ENCODE measurements around the gene ASF1A. TPM values are rescaled to one million over a fixed set of nuclear protein-coding genes. Genes with fewer than 3 reads are reported as not detected.

Gene ASF1A
- total RNA-seq, 1 donor from 2014 or later = 24.9 TPM

GRCh38 chr6:118935331-118935668 is 41.3 kb downstream of the ASF1A start:
- H3K27ac Mint-ChIP-seq (ENCODE audit: unreplicated experiment) = peak overlapping the region; percentile 81
- H3K4me3 Mint-ChIP-seq (ENCODE audit: unreplicated experiment) = peak overlapping the region; percentile 93
- H3K27me3 Mint-ChIP-seq (ENCODE audit: unreplicated experiment) = no peaks in the 10 kb centered on the region
- no peak for DNase-seq (ENCODE audit: extremely low spot score, unreplicated experiment)
- H3K4me1 Mint-ChIP-seq (ENCODE audit: unreplicated experiment) = peaks cover 21% of the 10 kb centered on the region
- peaks cover 11% of the 10 kb centered on the region for H3K36me3 Mint-ChIP-seq (ENCODE audit: unreplicated experiment)
- no peak for TF ChIP-seq CTCF (IDR thresholded peaks at IDR 0.05)
- no peaks in the 10 kb centered on the region for H3K9me3 Mint-ChIP-seq (ENCODE audit: unreplicated experiment)

DNA sequence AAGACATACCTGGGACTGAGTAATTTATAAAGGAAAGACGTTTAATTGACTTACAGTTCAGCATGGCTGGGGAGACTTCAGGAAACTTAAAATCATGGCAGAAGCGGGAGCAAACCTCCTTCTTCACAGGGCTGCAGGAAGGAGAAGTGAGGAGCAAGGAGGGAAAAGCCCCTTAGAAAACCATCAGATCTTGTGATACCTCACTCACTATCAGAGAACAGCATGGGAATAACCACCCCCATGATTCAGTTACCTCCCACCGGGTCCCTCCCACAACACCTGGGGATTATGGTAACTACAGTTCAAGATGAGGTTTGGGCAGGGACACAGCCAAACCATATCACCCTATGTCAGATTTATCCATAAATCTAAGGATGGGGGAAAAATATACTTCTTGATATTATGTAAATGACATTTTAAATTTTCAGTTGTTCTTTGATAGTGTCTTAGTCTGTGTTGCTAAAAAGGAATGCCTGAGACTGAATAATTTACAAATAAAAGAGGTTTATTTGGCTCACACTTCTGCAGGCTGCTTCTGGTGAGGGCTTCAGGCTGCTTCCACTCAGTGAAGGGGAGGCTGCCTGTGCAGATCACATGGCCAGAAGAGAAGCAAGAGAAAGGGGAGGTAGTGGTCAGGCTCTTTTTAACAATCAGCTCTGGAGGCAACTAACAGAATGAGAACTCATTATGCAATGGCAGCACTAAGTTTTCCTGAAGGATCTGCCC is 42.2 kb downstream of the ASF1A start:
- H3K4me3 Mint-ChIP-seq (ENCODE audit: unreplicated experiment) = peak overlapping the region; percentile 93
- H3K4me1 Mint-ChIP-seq (ENCODE audit: unreplicated experiment) = peaks cover 21% of the 10 kb centered on the region
- no peak for TF ChIP-seq CTCF (IDR thresholded peaks at IDR 0.05)
- no peak overlapping the region for H3K27ac Mint-ChIP-seq (ENCODE audit: unreplicated experiment)
- H3K36me3 Mint-ChIP-seq (ENCODE audit: unreplicated experiment) = peaks cover 3% of the 10 kb centered on the region
- DNase-seq (ENCODE audit: extremely low spot score, unreplicated experiment) = no peak
- no peaks in the 10 kb centered on the region for H3K9me3 Mint-ChIP-seq (ENCODE audit: unreplicated experiment)
- no peaks in the 10 kb centered on the region for H3K27me3 Mint-ChIP-seq (ENCODE audit: unreplicated experiment)

DNA sequence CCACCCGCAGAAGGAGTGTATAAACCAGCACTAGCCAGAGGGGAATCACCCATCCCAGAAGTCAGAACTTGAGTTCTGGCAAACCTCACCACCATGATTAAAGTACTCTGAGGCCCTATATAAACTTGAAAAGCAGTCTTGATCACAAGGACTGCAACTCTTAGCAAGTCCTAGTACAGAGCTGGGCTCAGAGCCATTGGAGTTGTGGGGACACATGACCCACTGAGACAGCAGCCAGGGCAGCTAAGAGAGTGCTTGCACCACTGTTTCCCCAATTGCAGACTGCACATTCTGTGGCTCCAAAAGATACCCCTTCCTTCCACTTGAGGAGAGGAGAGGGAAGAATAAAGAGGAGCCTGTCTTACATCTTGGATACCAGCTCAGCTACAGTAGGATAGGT is 45.7 kb downstream of the ASF1A start:
- Mint-ChIP-seq H3K27ac (ENCODE audit: unreplicated experiment) (no peak overlapping the region), H3K4me3 (ENCODE audit: unreplicated experiment) (no peak overlapping the region), H3K27me3 (ENCODE audit: unreplicated experiment) (peaks cover 2% of the 10 kb centered on the region), H3K4me1 (ENCODE audit: unreplicated experiment) (peaks cover 10% of the 10 kb centered on the region), H3K9me3 (ENCODE audit: unreplicated experiment) (peaks cover 18% of the 10 kb centered on the region), H3K36me3 (ENCODE audit: unreplicated experiment) (peaks cover 3% of the 10 kb centered on the region)
- no peak for TF ChIP-seq CTCF (IDR thresholded peaks at IDR 0.05)
- no peak for DNase-seq (ENCODE audit: extremely low spot score, unreplicated experiment)

DNA sequence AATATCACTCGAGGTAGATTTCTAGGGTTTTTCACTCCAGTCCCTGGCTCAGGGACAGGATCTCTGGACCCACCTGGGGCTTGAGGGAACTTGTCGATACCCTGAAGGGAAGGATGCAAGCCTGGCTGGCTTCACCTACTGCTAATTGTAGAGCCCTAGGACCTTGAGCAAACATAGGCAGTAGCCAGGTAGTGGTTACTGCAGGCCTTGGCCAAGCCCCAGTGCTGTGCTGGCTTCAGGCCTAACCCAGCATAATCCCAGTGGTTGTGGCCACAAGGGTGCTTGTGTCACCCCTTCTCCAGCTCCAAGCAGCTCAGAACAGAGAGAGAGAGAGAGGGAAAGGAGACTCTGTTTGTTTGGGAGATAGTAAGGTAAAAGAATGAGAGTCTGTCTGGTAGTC is 46.8 kb downstream of the ASF1A start:
- Mint-ChIP-seq H3K9me3 (ENCODE audit: unreplicated experiment) (peaks cover 29% of the 10 kb centered on the region), H3K4me3 (ENCODE audit: unreplicated experiment) (no peak overlapping the region), H3K27ac (ENCODE audit: unreplicated experiment) (no peak overlapping the region), H3K36me3 (ENCODE audit: unreplicated experiment) (peaks cover 3% of the 10 kb centered on the region), H3K27me3 (ENCODE audit: unreplicated experiment) (peaks cover 2% of the 10 kb centered on the region), H3K4me1 (ENCODE audit: unreplicated experiment) (peaks cover 2% of the 10 kb centered on the region)
- no peak for TF ChIP-seq CTCF (IDR thresholded peaks at IDR 0.05)
- no peak for DNase-seq (ENCODE audit: extremely low spot score, unreplicated experiment)

- Mint-ChIP-seq H3K27ac (ENCODE audit: unreplicated experiment) (no peak overlapping the region), H3K4me1 (ENCODE audit: unreplicated experiment) (no peaks in the 10 kb centered on the region), H3K27me3 (ENCODE audit: unreplicated experiment) (peaks cover 2% of the 10 kb centered on the region), H3K4me3 (ENCODE audit: unreplicated experiment) (no peak overlapping the region), H3K36me3 (ENCODE audit: unreplicated experiment) (peaks cover 4% of the 10 kb centered on the region), H3K9me3 (ENCODE audit: unreplicated experiment) (peaks cover 45% of the 10 kb centered on the region)
- DNase-seq (ENCODE audit: extremely low spot score, unreplicated experiment) = no peak
- TF ChIP-seq CTCF (IDR thresholded peaks at IDR 0.05) = no peak
Measured at GRCh38 chr6:118945217-118945616, 51.3 kb downstream of the ASF1A start.

All from osteocyte (in vitro differentiated cells).